ENCODE results near the gene SDHD.

DNA sequence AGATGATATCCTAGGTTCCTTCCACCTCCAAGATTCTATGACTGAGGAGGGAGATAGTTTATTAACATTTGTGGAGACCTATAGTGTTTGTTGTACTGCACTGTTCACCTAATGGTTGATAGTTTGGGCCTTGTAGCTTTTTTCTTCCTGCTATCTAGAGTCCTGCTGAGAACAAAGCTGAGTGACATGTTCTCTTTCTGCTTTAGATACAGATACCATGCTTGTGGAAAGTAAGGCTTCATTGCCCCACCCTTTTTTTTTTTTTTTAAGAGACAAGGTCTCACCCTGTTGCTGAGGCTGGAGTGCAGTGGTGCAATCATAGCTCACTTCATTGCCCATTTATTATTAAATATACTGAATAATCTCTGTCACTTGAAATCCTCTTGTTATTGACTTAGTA is 49.1 kb upstream of the SDHD start:
- TF ChIP-seq, protein P1, sequence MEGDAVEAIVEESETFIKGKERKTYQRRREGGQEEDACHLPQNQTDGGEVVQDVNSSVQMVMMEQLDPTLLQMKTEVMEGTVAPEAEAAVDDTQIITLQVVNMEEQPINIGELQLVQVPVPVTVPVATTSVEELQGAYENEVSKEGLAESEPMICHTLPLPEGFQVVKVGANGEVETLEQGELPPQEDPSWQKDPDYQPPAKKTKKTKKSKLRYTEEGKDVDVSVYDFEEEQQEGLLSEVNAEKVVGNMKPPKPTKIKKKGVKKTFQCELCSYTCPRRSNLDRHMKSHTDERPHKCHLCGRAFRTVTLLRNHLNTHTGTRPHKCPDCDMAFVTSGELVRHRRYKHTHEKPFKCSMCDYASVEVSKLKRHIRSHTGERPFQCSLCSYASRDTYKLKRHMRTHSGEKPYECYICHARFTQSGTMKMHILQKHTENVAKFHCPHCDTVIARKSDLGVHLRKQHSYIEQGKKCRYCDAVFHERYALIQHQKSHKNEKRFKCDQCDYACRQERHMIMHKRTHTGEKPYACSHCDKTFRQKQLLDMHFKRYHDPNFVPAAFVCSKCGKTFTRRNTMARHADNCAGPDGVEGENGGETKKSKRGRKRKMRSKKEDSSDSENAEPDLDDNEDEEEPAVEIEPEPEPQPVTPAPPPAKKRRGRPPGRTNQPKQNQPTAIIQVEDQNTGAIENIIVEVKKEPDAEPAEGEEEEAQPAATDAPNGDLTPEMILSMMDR (IDR thresholded peaks at IDR 0.05): no peak
- TF ChIP-seq JUN (CRISPR knock-in tag; IDR thresholded peaks at IDR 0.05) (no peak), ZNF263 (CRISPR knock-in tag; IDR thresholded peaks at IDR 0.05; ENCODE audit: low read depth) (no peak), FOXP1 (CRISPR knock-in tag; IDR thresholded peaks at IDR 0.05; ENCODE audit: borderline replicate concordance) (no peak), USF1 (CRISPR knock-in tag; IDR thresholded peaks at IDR 0.05) (no peak)
- TF ChIP-seq, protein P2, sequence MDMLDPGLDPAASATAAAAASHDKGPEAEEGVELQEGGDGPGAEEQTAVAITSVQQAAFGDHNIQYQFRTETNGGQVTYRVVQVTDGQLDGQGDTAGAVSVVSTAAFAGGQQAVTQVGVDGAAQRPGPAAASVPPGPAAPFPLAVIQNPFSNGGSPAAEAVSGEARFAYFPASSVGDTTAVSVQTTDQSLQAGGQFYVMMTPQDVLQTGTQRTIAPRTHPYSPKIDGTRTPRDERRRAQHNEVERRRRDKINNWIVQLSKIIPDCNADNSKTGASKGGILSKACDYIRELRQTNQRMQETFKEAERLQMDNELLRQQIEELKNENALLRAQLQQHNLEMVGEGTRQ (CRISPR knock-in tag; IDR thresholded peaks at IDR 0.05): no peak
- TF ChIP-seq, protein P3, sequence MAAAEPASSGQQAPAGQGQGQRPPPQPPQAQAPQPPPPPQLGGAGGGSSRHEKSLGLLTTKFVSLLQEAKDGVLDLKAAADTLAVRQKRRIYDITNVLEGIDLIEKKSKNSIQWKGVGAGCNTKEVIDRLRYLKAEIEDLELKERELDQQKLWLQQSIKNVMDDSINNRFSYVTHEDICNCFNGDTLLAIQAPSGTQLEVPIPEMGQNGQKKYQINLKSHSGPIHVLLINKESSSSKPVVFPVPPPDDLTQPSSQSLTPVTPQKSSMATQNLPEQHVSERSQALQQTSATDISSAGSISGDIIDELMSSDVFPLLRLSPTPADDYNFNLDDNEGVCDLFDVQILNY (CRISPR knock-in tag; IDR thresholded peaks at IDR 0.05): no peak
- TF ChIP-seq, protein P4, sequence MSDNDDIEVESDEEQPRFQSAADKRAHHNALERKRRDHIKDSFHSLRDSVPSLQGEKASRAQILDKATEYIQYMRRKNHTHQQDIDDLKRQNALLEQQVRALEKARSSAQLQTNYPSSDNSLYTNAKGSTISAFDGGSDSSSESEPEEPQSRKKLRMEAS (CRISPR knock-in tag; IDR thresholded peaks at IDR 0.05): no peak
